Measurements from ENCODE around the gene CRYBA2.

CRYBA2 gene

DNA sequence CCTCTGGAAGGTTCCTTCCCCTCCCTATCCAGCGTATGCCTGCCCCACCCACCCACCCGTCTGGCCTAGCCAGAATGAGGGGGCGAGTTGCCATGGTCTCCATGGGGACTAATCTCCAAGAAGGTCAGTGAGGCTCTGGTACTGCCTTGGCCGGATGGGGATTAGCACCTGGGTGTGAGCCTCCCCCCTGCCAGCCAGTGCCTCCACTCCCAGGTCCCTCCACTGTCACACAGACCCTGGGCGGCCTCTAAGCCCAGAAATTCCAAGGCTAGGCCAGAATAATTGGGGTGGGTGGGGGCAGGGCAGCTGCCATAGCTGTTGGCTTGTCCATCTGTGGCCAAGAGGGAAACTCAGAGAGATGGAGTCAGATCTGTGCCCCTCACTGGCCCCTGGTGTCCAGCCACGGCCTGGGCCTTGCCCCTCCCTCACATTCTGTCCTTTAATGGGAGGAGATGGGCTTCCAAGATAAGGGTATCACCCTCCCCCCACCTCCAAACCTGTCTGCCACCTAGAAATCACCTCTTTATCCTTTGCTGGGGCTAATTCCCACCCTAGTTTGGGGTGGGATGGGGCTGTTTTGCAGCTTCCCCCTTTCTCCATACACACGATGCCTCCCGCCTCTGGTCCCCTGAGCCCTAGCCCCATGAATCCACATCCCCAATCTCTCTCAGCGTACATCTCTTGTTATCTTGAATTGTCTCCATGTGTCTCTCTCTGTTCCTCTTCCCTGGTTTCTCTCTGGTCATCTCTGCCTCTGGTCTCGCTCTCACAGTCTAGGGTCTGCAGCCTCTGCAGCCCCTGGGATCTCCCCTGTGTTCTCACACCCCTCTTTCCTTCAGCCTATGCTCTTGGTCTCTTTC is 6.0 kb upstream of the CRYBA2 start:
- no peak for DNase-seq (ENCODE audit: low read depth)
- no peak overlapping the region for H3K4me3 ChIP-seq (ENCODE audit: low read length)
- TF ChIP-seq, protein P1, sequence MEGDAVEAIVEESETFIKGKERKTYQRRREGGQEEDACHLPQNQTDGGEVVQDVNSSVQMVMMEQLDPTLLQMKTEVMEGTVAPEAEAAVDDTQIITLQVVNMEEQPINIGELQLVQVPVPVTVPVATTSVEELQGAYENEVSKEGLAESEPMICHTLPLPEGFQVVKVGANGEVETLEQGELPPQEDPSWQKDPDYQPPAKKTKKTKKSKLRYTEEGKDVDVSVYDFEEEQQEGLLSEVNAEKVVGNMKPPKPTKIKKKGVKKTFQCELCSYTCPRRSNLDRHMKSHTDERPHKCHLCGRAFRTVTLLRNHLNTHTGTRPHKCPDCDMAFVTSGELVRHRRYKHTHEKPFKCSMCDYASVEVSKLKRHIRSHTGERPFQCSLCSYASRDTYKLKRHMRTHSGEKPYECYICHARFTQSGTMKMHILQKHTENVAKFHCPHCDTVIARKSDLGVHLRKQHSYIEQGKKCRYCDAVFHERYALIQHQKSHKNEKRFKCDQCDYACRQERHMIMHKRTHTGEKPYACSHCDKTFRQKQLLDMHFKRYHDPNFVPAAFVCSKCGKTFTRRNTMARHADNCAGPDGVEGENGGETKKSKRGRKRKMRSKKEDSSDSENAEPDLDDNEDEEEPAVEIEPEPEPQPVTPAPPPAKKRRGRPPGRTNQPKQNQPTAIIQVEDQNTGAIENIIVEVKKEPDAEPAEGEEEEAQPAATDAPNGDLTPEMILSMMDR (conservative IDR thresholded peaks at IDR 0.05; ENCODE audit: low read length): no peak

DNA sequence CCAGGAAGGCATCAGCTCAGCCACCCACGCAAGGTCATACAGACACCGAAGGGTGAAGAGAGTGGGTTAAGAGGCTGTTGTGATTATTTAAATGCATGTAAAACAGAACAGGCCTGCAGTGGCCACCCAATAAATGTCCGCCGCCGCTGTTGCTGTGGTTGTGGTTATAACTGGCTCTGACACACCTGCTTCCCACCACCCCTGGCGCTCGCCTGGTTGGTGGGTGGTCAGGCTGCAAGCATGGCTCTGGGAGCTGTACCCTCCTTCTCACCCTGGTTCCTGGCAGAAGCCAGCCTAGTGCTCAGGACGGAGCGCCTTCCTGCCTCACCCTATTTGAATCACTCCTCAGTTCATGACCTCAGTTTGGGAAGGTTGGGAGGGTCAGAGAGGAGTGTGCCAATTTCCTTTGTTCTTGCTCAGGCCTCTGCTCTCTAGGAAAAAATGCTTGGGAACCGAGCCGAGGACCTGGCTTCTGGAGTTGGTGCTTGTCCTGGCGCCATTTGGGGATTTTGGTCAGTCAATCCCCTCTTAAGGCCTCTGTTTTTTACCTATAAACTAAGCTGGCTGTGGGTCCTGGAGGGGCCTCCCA is 5.3 kb upstream of the CRYBA2 start:
- DNase-seq (ENCODE audit: low read depth): no peak
- no peak overlapping the region for H3K4me3 ChIP-seq (ENCODE audit: low read length)
- TF ChIP-seq, protein P1 (conservative IDR thresholded peaks at IDR 0.05; ENCODE audit: low read length): no peak

DNA sequence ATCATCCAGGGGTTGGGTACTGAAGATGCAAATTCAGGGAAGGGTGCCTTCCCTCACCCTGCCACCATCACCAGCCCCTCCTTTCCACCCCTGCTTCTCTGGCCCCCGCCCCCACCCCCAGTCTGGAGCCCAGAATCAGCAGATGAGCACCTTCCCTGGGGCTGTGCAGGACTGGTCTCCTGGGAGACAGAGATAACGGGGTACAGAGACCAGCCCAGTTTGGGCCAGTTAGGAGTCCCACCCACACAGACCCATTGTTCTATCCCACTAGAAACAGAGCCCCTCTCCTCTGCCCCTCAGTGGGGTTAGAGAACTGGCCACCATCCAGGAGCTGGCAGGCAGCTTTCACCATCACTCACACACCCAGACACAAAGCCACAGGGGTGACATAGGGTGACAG is 4.5 kb upstream of the CRYBA2 start:
- TF ChIP-seq, protein P1 (conservative IDR thresholded peaks at IDR 0.05; ENCODE audit: low read length): no peak
- no peak for DNase-seq (ENCODE audit: low read depth)
- no peak overlapping the region for H3K4me3 ChIP-seq (ENCODE audit: low read length)

DNA sequence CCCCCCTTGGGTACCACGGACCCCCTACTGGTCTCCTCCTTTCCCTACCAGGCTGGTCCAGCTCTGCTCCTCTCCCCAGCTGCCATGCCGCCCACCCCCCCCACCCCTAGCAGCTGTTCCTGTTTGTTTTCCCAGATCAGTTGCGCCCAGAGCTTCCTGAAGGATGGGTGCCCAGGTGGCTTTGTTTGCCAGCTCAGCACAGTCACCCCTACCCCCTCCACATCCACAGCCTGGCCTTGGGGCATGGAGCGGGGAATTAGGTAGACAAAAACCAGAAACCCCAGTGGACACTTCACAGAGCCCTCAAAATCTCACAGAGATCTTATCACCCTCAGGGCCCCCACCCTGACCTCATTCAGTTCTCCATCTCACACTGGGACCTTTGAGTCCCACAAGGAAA is 3.7 kb upstream of the CRYBA2 start:
- TF ChIP-seq, protein P1 (conservative IDR thresholded peaks at IDR 0.05; ENCODE audit: low read length): no peak
- DNase-seq (ENCODE audit: low read depth): no peak
- H3K4me3 ChIP-seq (ENCODE audit: low read length): no peak overlapping the region

DNA sequence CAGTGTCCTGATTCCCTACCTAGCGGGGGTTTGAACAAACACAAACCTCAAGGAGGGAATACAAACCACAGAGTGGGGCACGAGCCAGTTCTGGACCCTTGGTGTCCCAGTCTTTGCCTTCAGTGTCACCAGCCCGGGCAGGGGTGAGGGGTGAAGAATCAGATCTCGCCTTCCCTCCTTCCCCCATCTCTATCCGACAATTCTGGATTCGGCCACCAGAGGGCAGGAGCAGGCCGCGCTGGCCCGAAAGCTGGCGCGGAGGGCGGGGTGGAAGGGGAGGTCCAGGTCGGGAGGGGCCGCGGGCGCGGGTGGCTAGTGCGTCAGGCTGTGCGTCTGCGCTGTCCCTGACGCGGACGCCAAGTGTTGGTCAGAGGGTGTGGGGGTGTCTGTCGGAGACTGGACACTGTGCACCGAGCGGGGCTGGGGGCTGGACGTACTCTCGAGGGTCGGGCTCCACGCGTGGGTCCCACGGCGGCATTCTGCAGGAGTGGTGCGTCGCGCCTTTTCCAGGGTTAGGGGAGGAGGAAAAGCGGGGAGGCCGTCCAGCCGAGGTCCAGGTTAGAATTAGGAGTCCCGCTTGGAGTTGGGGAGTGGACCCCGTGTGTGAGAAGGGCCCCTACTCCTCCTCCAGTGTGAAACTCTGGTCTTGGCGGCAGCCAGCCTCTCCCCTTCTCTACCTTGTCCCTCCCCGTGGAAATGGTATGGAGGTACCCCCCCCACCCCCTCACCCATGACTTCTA is 2.9 kb upstream of the CRYBA2 start:
- peak overlapping the region; percentile 41 for H3K4me3 ChIP-seq (ENCODE audit: low read length)
- DNase-seq (ENCODE audit: low read depth): peak; percentile 68

DNA sequence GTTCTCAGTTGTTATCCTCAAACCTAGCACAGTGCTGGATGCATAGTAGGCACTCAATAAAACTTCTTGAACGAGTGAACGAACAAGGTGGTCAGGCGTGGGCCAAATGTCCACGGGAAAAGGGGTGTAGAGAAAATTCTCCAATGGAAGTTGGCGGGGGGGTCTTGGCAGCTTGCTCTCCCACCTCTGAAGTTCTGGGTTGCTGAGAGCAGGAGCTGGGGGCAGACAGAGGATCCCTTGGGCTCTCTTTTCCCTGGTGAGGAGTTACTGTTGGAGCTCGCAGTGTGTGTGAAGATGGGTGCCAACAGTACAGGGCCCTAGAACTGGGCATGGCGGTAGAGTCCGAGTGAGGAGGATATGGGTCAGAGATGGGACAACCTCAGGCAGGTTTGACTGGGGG is 2.3 kb upstream of the CRYBA2 start:
- TF ChIP-seq, protein P1 (conservative IDR thresholded peaks at IDR 0.05; ENCODE audit: low read length): no peak
- DNase-seq (ENCODE audit: low read depth): no peak
- H3K4me3 ChIP-seq (ENCODE audit: low read length): no peak overlapping the region

More for the DNA sequence above, 2.9 kb upstream of the CRYBA2 start:
- TF ChIP-seq, protein P1 (conservative IDR thresholded peaks at IDR 0.05; ENCODE audit: low read length): peak; percentile 78
